ENCODE results near the gene BCL11B.

The BCL11B gene

DNA sequence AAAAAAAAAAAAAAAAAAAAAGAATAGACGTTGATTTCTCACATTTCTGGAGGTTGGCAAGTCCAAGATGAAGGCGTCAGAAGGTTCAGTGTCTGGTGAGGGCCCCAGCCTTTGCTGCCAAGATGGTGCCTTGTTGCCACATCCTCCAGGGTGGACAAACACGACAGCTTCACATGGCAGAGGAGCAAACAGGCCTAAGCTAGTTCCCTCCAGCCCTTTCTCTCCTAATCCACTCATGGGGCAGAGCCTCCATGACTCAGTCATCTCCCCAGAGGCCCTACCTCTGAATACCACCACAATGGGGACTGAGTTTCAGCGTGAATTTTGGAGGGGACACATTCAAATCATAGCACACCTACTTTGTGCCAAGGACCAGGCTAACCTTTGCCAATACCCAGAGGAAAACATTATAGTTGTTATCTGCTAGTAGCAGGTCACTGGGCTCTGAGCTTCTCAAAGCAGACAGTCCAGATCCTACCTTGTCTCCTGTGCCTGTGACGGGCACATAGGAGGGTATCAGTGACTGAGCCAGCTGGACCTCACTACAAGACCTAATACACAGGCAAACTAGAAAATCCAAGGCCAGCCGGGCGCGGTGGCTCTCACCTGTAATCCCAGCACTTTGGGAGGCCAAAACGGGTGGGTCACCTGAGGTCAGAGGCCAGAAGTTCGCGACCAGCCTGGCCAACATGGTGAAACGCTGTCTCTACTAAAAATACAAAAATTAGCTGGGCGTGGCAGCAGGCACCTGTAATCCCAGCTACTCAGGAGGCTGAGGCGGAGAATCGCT is 10.5 kb upstream of the BCL11B start:
- Histone ChIP-seq H3K9me3 (ENCODE audit: control insufficient read depth, insufficient read depth, low read length) (no peaks in the 10 kb centered on the region), H3K9ac (ENCODE audit: low read depth, low read length) (no peak overlapping the region), H3K4me3 (ENCODE audit: low read depth, low read length) (no peak overlapping the region), H3K36me3 (ENCODE audit: control insufficient read depth, insufficient read depth, low read length) (no peaks in the 10 kb centered on the region), H3K4me1 (ENCODE audit: control insufficient read depth, insufficient read depth, low read length) (peaks cover 3% of the 10 kb centered on the region), H3K27me3 (ENCODE audit: control insufficient read depth, insufficient read depth, low read length) (peaks cover 2% of the 10 kb centered on the region)

DNA sequence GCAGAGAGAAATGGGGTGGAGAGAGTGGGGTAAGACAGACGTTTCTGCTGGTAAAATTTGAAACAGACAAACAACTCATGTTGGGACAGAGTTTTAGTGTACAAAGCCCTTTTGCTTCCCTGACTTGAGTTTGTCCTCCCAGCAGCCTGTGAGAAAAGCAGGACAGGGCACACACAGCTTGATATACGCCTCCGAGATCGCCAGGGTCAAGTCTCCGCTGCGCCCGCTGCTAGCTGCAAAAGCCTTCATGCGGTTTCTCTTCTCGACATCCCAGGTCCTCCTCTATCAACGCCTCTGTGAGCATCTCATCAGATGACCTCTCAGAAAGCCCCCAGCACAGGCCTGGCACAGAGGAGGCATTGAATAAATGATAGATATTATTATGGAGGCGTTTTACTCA is 9.4 kb upstream of the BCL11B start:
- no peaks in the 10 kb centered on the region for H3K36me3 ChIP-seq (ENCODE audit: control insufficient read depth, insufficient read depth, low read length)
- no peak overlapping the region for H3K9ac ChIP-seq (ENCODE audit: low read depth, low read length)
- no peak overlapping the region for H3K4me3 ChIP-seq (ENCODE audit: low read depth, low read length)
- H3K27me3 ChIP-seq (ENCODE audit: control insufficient read depth, insufficient read depth, low read length) = peaks cover 10% of the 10 kb centered on the region
- no peaks in the 10 kb centered on the region for H3K9me3 ChIP-seq (ENCODE audit: control insufficient read depth, insufficient read depth, low read length)
- H3K4me1 ChIP-seq (ENCODE audit: control insufficient read depth, insufficient read depth, low read length) = peaks cover 11% of the 10 kb centered on the region

DNA sequence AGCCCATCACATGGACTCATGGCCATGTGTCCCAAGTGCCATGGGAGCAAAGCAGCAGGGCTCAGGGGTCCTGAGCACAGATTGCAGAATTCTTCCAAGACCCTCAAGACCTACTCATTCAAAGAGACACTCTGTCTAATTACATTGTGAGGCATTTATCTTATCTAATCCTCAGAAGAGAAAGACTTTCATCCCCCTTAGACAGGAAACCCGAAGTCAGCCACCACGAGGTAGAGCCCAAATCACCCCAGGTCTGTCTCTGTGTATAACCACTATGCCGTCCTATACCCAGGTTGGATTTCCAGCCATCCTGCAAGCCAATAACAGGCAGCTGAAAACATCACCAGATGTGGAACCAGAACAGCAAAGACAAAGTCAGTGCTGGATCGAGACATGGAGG is 8.9 kb upstream of the BCL11B start:
- Histone ChIP-seq H3K4me3 (ENCODE audit: low read depth, low read length) (no peak overlapping the region), H3K27me3 (ENCODE audit: control insufficient read depth, insufficient read depth, low read length) (peaks cover 15% of the 10 kb centered on the region), H3K9ac (ENCODE audit: low read depth, low read length) (no peak overlapping the region), H3K4me1 (ENCODE audit: control insufficient read depth, insufficient read depth, low read length) (peaks cover 11% of the 10 kb centered on the region), H3K9me3 (ENCODE audit: control insufficient read depth, insufficient read depth, low read length) (no peaks in the 10 kb centered on the region), H3K36me3 (ENCODE audit: control insufficient read depth, insufficient read depth, low read length) (no peaks in the 10 kb centered on the region)

DNA sequence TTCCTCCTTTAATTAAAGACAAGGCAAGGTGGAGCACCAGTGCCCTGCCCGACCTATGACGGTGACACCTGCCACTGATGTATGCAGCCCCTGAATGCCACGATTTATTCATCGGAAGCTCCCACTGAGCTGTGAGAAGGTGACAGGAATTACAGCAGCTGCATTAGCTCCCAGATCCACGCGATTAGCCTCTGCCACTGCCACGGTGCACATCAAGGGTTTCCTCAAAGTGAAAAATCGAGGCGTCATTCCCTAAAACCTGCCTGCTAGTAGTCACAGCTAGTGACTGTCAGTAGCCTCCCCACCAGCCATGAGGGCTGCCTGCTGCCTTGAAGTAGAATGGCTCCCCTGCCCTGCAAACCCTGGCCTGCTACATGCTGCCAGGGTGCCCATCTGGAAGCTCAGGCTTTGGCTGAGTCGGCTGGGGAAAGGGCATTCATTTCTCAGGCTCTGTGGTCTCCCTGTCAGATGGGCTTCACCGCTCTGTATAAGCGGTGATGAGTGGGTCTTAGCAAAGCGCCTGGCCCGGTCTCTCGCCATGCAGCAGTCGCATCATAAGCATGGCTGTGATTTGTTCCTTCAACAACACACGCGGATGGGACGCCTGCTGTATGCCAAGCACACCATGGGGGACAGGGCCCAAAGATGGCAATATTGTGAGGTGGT is 8.2 kb upstream of the BCL11B start:
- peaks cover 22% of the 10 kb centered on the region for H3K27me3 ChIP-seq (ENCODE audit: control insufficient read depth, insufficient read depth, low read length)
- peaks cover 11% of the 10 kb centered on the region for H3K4me1 ChIP-seq (ENCODE audit: control insufficient read depth, insufficient read depth, low read length)
- H3K4me3 ChIP-seq (ENCODE audit: low read depth, low read length) = no peak overlapping the region
- H3K9me3 ChIP-seq (ENCODE audit: control insufficient read depth, insufficient read depth, low read length) = no peaks in the 10 kb centered on the region
- no peaks in the 10 kb centered on the region for H3K36me3 ChIP-seq (ENCODE audit: control insufficient read depth, insufficient read depth, low read length)
- no peak overlapping the region for H3K9ac ChIP-seq (ENCODE audit: low read depth, low read length)

DNA sequence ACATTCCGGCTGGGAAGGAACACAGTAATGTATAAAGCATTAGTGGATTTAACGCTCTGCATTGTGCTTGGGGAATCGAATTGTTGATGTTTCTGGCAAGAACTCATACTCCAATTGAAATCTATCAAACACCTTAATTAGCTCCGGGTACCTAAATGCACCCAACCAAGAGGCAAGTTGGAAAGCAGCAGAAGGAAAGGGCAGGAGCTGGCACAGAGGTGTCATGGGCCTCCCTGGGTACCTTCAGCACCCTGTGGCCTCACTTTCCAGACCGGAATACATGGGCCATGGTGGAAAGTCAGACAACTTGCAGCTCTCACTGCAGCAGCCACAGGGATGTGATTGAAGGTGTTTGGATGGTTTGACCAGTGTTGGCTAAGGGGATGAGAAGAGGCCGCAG is 6.8 kb upstream of the BCL11B start:
- H3K4me1 ChIP-seq (ENCODE audit: control insufficient read depth, insufficient read depth, low read length) = peaks cover 11% of the 10 kb centered on the region
- H3K4me3 ChIP-seq (ENCODE audit: low read depth, low read length) = no peak overlapping the region
- no peaks in the 10 kb centered on the region for H3K36me3 ChIP-seq (ENCODE audit: control insufficient read depth, insufficient read depth, low read length)
- H3K9me3 ChIP-seq (ENCODE audit: control insufficient read depth, insufficient read depth, low read length) = no peaks in the 10 kb centered on the region
- no peak overlapping the region for H3K9ac ChIP-seq (ENCODE audit: low read depth, low read length)
- H3K27me3 ChIP-seq (ENCODE audit: control insufficient read depth, insufficient read depth, low read length) = peaks cover 25% of the 10 kb centered on the region

DNA sequence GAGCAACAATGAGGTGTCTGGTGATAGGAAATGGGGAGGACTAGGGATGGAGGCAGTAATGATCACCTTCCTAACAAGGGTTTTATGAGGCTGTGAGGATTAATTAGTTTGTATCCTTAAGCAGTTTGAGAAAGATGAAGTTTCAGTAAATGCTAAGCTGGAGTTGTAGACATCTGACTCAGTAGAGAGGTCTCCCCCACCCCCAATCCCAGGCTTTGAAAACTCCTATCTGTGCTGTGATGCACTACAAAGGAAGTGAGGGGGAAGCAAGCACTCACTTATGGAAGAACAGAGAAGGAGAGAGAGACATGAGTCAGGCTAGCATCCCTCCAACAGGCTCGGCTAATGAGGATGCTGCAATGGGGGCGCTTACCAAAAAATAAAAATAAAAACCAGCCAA is 5.5 kb upstream of the BCL11B start:
- H3K4me1 ChIP-seq (ENCODE audit: control insufficient read depth, insufficient read depth, low read length) = peaks cover 11% of the 10 kb centered on the region
- H3K9me3 ChIP-seq (ENCODE audit: control insufficient read depth, insufficient read depth, low read length) = no peaks in the 10 kb centered on the region
- H3K4me3 ChIP-seq (ENCODE audit: low read depth, low read length) = no peak overlapping the region
- no peaks in the 10 kb centered on the region for H3K36me3 ChIP-seq (ENCODE audit: control insufficient read depth, insufficient read depth, low read length)
- no peak overlapping the region for H3K9ac ChIP-seq (ENCODE audit: low read depth, low read length)
- H3K27me3 ChIP-seq (ENCODE audit: control insufficient read depth, insufficient read depth, low read length) = peaks cover 28% of the 10 kb centered on the region

DNA sequence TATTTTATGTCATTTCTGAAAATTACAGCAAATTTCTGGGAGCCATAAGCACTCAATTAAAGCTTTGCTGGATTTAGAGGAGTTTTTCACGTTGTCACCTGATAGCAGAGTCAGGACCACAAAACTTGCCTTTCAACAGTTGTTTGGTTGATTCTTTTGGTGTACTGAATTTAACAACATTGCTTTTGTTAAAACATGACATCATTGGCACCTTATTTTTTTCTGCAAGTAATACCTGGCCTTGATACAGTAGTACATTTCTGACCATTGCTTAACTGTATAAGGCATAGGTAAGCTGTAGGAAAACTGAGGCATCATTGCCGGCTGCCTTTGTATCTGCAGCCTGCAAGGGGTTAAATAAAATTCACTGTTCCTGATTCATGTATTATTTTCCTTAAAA is 4.5 kb upstream of the BCL11B start:
- H3K4me1 ChIP-seq (ENCODE audit: control insufficient read depth, insufficient read depth, low read length) = peaks cover 11% of the 10 kb centered on the region
- H3K36me3 ChIP-seq (ENCODE audit: control insufficient read depth, insufficient read depth, low read length) = no peaks in the 10 kb centered on the region
- H3K27me3 ChIP-seq (ENCODE audit: control insufficient read depth, insufficient read depth, low read length) = peaks cover 28% of the 10 kb centered on the region
- no peaks in the 10 kb centered on the region for H3K9me3 ChIP-seq (ENCODE audit: control insufficient read depth, insufficient read depth, low read length)
- no peak overlapping the region for H3K4me3 ChIP-seq (ENCODE audit: low read depth, low read length)
- H3K9ac ChIP-seq (ENCODE audit: low read depth, low read length) = no peak overlapping the region

DNA sequence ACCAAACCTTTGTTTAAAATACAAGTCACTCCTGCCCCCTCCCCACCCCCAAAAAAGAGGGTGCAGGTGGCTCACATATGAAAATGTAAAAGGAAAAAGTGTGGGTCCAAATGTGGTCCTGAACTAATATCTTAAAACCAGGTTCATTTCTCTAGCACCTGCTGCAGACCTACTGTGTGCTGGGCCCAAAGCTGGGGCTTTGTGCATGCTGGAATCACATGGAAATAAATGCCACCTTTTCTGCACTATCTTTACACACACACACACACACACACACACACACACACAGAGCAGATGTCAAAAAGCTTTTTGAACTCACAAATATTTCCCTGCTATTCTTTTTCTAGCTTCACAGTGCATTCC is 3.2 kb upstream of the BCL11B start:
- Histone ChIP-seq H3K9ac (ENCODE audit: low read depth, low read length) (no peak overlapping the region), H3K4me1 (ENCODE audit: control insufficient read depth, insufficient read depth, low read length) (peaks cover 11% of the 10 kb centered on the region), H3K36me3 (ENCODE audit: control insufficient read depth, insufficient read depth, low read length) (no peaks in the 10 kb centered on the region), H3K27me3 (ENCODE audit: control insufficient read depth, insufficient read depth, low read length) (peaks cover 28% of the 10 kb centered on the region), H3K4me3 (ENCODE audit: low read depth, low read length) (peak overlapping the region; percentile 46), H3K9me3 (ENCODE audit: control insufficient read depth, insufficient read depth, low read length) (no peaks in the 10 kb centered on the region)

DNA sequence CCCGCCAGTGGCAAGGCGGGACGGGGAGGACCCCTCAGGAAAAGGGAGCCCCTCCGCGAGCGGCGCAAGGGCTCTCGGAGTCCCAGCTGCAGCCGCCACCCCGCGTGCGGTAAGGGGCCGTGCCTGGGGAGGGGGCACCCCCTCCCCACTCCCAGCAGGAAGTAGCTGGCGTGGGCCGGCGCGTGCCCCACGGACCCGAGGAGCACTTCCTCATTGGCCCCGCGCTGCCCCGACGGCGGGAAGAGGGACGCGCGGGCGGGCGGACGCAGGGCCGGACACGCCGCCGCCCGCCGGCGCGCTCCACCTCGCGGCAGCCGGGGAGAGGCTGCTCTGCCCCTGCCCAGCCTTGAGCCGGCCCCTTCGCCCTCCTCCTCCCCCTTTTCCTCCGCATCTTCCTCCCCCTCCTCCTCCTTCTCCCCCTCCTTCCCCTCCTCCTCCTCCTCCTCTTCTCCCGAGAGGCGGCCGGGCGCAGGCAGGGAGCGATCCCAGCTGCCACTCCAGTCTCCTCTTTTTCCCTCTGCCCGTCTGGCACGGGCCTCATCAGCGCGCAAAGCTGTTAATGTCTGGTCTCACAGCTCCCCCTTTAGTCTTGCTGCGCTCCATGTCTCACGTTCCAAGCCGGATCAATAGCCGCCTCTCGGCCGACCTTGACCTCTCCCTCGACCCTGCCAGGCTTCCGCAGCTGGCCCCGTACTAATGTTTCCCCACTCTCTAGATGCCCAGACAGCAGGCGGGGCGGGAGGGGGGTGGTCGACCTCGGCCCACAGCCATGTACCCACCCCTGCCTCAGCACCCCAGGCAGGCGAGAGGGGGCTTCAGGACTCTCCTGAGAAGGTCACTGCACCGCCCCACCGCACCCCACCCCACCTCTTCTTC is 2.6 kb upstream of the BCL11B start:
- peaks cover 28% of the 10 kb centered on the region for H3K27me3 ChIP-seq (ENCODE audit: control insufficient read depth, insufficient read depth, low read length)
- H3K9ac ChIP-seq (ENCODE audit: low read depth, low read length) = no peak overlapping the region
- H3K4me1 ChIP-seq (ENCODE audit: control insufficient read depth, insufficient read depth, low read length) = peaks cover 11% of the 10 kb centered on the region
- peak overlapping the region; percentile 72 for H3K4me3 ChIP-seq (ENCODE audit: low read depth, low read length)
- H3K36me3 ChIP-seq (ENCODE audit: control insufficient read depth, insufficient read depth, low read length) = no peaks in the 10 kb centered on the region
- H3K9me3 ChIP-seq (ENCODE audit: control insufficient read depth, insufficient read depth, low read length) = no peaks in the 10 kb centered on the region

DNA sequence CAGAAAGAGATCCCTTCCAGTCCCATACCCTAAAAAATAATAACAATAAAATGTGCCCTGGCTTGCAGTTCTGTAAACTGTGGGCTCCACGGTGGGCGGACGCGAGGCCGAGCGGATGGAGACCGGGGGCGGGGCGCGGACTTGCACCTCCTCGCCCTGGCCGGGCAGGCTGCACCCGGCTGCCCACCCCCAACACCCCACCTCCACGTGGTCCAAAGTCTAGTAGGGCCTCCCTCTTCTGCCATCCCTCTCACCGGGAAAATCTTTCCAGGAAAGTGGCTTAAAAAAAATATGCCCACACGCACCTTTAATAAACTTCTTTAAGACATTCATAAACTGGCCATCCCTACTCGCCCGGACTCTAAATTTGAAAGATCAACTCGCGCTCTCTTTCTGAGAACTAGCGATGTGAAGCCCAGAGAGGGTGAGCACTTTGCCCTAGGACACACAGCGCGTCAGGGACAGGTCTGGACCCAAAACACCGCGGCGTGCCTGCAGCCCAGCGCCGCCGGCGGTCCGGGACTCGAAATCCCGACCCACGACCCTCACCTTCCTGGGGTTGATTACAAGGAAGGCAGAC is 1.9 kb upstream of the BCL11B start:
- Histone ChIP-seq H3K27me3 (ENCODE audit: control insufficient read depth, insufficient read depth, low read length) (peaks cover 32% of the 10 kb centered on the region), H3K4me3 (ENCODE audit: low read depth, low read length) (peak overlapping the region; percentile 72), H3K36me3 (ENCODE audit: control insufficient read depth, insufficient read depth, low read length) (no peaks in the 10 kb centered on the region), H3K9me3 (ENCODE audit: control insufficient read depth, insufficient read depth, low read length) (no peaks in the 10 kb centered on the region), H3K9ac (ENCODE audit: low read depth, low read length) (no peak overlapping the region), H3K4me1 (ENCODE audit: control insufficient read depth, insufficient read depth, low read length) (peaks cover 11% of the 10 kb centered on the region)

DNA sequence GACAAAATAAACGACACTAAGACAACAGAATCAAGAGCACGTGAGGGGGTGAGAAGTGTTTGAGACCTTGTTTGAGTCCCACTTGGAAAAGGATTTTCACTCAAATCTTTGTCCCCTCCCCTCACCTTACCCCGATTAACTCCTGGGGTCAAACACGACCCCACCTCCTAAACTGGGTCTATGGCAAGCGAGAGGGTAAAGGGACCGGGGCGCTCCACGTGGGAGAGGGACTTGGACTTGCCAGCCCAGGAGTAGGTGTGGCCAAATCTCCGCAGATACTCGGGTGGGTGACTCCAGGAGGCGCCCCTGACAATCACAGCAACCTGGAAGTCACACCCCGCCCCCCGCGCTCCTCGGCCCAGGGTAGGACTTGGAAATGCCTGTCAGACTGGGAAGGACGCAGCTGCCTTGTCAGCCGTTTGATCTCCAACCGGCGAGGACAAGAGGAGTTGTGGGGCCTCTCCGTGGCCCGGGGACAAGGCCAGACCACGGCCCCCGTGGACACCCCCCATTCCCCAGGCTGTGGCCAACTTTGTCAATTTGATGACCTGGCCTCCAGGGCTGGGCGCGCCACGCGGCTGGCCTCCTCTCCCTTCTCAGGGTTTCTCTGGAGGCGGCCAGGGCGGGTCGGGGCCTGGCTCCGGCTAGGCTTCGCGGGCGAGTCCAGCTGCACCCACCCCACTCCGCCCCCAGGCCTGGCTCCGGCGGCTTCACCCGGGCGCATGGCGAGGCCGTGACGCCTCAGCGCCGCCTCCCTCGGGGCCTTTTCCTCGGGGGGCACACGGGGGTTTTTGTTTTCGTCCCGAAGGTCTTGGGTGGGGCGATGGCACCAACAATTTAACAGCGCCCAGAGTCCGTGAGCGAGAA is 1.1 kb upstream of the BCL11B start:
- Histone ChIP-seq H3K36me3 (ENCODE audit: control insufficient read depth, insufficient read depth, low read length) (no peaks in the 10 kb centered on the region), H3K27me3 (ENCODE audit: control insufficient read depth, insufficient read depth, low read length) (peaks cover 37% of the 10 kb centered on the region), H3K9ac (ENCODE audit: low read depth, low read length) (no peak overlapping the region), H3K4me1 (ENCODE audit: control insufficient read depth, insufficient read depth, low read length) (peaks cover 15% of the 10 kb centered on the region), H3K4me3 (ENCODE audit: low read depth, low read length) (peak overlapping the region; percentile 72), H3K9me3 (ENCODE audit: control insufficient read depth, insufficient read depth, low read length) (no peaks in the 10 kb centered on the region)
